K562 (cell line): ENCODE data around the gene POLR1A. TPM values are rescaled to one million over a fixed set of nuclear protein-coding genes. Genes with fewer than 3 reads are reported as not detected.

ENCODE experiments used
- CHD1 ChIP-seq: fragments of 200-600 bp; sonication (generic); IDR thresholded peaks from one replicate; pipeline ENCODE4 v1.6.1; 2012; ENCODE audit warnings: mild to moderate bottlenecking, moderate library complexity, low read length, inconsistent platforms
- DPF2 ChIP-seq: fragments of 450-650 bp; IDR thresholded peaks from 2 replicates; pipeline ENCODE4 v1.6.1; 2016
- GABPB2 ChIP-seq: fragments of 250-450 bp; sonication (Bioruptor Pico); conservative IDR thresholded peaks from 2 replicates; pipeline ENCODE4 v1.5.1; 2021; ENCODE audit warnings: mild to moderate bottlenecking
- IFI16 ChIP-seq: fragments of 250-450 bp; sonication (Bioruptor Pico); IDR thresholded peaks from 2 replicates; pipeline ENCODE4 v2.1.2; 2022; ENCODE audit warnings: mild to moderate bottlenecking, inconsistent platforms
- JUNB ChIP-seq: fragments of 450-650 bp; formaldehyde crosslinking; conservative IDR thresholded peaks from 2 replicates; pipeline ENCODE4 v1.4.0; 2020; ENCODE audit warnings: mild to moderate bottlenecking
- KLF13 ChIP-seq: fragments of 450-650 bp; IDR thresholded peaks from 2 replicates; pipeline ENCODE4 v1.6.1; 2016; ENCODE audit warnings: missing genetic modification characterization, low read depth, mild to moderate bottlenecking, missing compliant biosample characterization, moderate library complexity, borderline replicate concordance
- MTA2 ChIP-seq: fragments of 450-650 bp; IDR thresholded peaks from 2 replicates; pipeline ENCODE4 v1.6.1; 2016; ENCODE audit warnings: low read depth
- NCOA4 ChIP-seq: fragments of 450-650 bp; IDR thresholded peaks from 2 replicates; pipeline ENCODE4 v1.6.1; 2018; ENCODE audit warnings: mild to moderate bottlenecking; ENCODE audit not compliant: partially characterized antibody
- RBM22 ChIP-seq: fragments of 200-400 bp; formaldehyde crosslinking; IDR thresholded peaks from 2 replicates; pipeline ENCODE4 v1.6.1; 2018; ENCODE audit warnings: low read length, low read depth; ENCODE audit not compliant: poor library complexity, severe bottlenecking
- THAP7 ChIP-seq: fragments of 250-450 bp; sonication (Bioruptor Pico); IDR thresholded peaks from 2 replicates; pipeline ENCODE4 v1.5.0; 2021
- TSC22D4 ChIP-seq: fragments of 450-650 bp; IDR thresholded peaks from 2 replicates; pipeline ENCODE4 v1.6.1; 2016; ENCODE audit warnings: missing genetic modification characterization, missing biosample characterization, control low read depth
- ZFP1 ChIP-seq: fragments of 450-650 bp; formaldehyde crosslinking; IDR thresholded peaks from 2 replicates; pipeline ENCODE4 v1.4.0; 2020; ENCODE audit warnings: mild to moderate bottlenecking, mixed read lengths
- ZNF197 ChIP-seq: fragments of 200-800 bp; sonication (Bioruptor generic); IDR thresholded peaks from 2 replicates; pipeline ENCODE4 v1.6.1; 2016; ENCODE audit warnings: low read depth, missing genetic modification characterization, missing compliant biosample characterization
- ZNF311 ChIP-seq: fragments of 250-450 bp; sonication (Bioruptor Pico); IDR thresholded peaks from 2 replicates; pipeline ENCODE4 v1.4.0; 2020; ENCODE audit warnings: mild to moderate bottlenecking, moderate library complexity
- ZNF384 ChIP-seq: IDR thresholded peaks from 2 replicates; pipeline ENCODE4 v1.6.1; 2012; ENCODE audit warnings: low read depth, low read length, improper control_type of control experiment
- ZNF449 ChIP-seq: fragments of 250-450 bp; sonication (Bioruptor Pico); IDR thresholded peaks from 2 replicates; pipeline ENCODE4 v1.8.0; 2022; ENCODE audit warnings: moderate library complexity, mild to moderate bottlenecking, inconsistent platforms
- ZNF780A ChIP-seq: fragments of 250-450 bp; sonication (Bioruptor Pico); IDR thresholded peaks from 2 replicates; pipeline ENCODE4 v1.5.0; 2021; ENCODE audit warnings: mild to moderate bottlenecking
- polyA plus RNA-seq, 8 experiments: library from polyadenylated mRNA; depleted of rRNA in 4 of 8; stranded (reverse) in 5 of 8; unstranded in 3 of 8; fragments of >200 nt; fragmentation: Nextera tagmentation in 2 of 8; fragmentation: Illumina TruSeq in 1 of 8; extraction: Ambion mirVana in 2 of 8; extraction: Trizol in 1 of 8; gene quantifications; 2 replicates each; pipeline versions ENCODE4 v1.2.1 to v1.2.3, GENCODE V29; 2011 to 2014; ENCODE audit warnings: inconsistent platforms in 1 of 8, missing spikeins in 1 of 8
- total RNA-seq, 7 experiments: library from RNA; depleted of rRNA in 6 of 7; stranded (reverse); fragments of >200 nt in 6 of 7; fragmentation: Illumina TruSeq in 2 of 7; extraction: Trizol in 2 of 7; gene quantifications; 2 replicates each; pipeline versions ENCODE4 v1.2.1 to v1.2.3, GENCODE V29; 2011 to 2021; ENCODE audit warnings: low replicate concordance in 1 of 7
- TF ChIP-seq, protein P1 (sequence below): fragments of 150-350 bp; conservative IDR thresholded peaks from 2 replicates; pipeline ENCODE4 v1.6.1; 2014; ENCODE audit warnings: low read length

POLR1A gene
- total and polyA plus RNA-seq, 9 of the 15 experiments (the other 6 are each of a cell fraction or from before 2014, with no cell fraction given): 3.0 to 72.1 (median 21.8) TPM

- TF ChIP-seq NCOA4: no peak
- no peak for TF ChIP-seq ZFP1 (CRISPR knock-in tag)
- no peak for TF ChIP-seq KLF13 (tag)
- TF ChIP-seq DPF2: no peak
- TF ChIP-seq ZNF780A (CRISPR knock-in tag): no peak
- TF ChIP-seq ZNF311 (CRISPR knock-in tag): no peak
- TF ChIP-seq ZNF384: no peak
- no peak for TF ChIP-seq RBM22
- no peak for TF ChIP-seq MTA2
- no peak for TF ChIP-seq CHD1
- TF ChIP-seq JUNB (CRISPR knock-in tag): no peak
- TF ChIP-seq GABPB2 (CRISPR knock-in tag): no peak
- TF ChIP-seq THAP7 (CRISPR knock-in tag): no peak
- TF ChIP-seq ZNF197: 0 out of 2 replicates have a peak, but pooled peaks have one; percentile 13
- no peak for TF ChIP-seq TSC22D4 (tag)
- TF ChIP-seq, protein P1, sequence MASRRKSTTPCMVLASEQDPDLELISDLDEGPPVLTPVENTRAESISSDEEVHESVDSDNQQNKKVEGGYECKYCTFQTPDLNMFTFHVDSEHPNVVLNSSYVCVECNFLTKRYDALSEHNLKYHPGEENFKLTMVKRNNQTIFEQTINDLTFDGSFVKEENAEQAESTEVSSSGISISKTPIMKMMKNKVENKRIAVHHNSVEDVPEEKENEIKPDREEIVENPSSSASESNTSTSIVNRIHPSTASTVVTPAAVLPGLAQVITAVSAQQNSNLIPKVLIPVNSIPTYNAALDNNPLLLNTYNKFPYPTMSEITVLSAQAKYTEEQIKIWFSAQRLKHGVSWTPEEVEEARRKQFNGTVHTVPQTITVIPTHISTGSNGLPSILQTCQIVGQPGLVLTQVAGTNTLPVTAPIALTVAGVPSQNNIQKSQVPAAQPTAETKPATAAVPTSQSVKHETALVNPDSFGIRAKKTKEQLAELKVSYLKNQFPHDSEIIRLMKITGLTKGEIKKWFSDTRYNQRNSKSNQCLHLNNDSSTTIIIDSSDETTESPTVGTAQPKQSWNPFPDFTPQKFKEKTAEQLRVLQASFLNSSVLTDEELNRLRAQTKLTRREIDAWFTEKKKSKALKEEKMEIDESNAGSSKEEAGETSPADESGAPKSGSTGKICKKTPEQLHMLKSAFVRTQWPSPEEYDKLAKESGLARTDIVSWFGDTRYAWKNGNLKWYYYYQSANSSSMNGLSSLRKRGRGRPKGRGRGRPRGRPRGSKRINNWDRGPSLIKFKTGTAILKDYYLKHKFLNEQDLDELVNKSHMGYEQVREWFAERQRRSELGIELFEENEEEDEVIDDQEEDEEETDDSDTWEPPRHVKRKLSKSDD: no peak
- TF ChIP-seq IFI16 (CRISPR knock-in tag): 0 out of 2 replicates have a peak, but pooled peaks have one; percentile 5
- 0 out of 2 replicates have a peak, but pooled peaks have one; percentile 36 for TF ChIP-seq ZNF449 (CRISPR knock-in tag)
Observed at GRCh38 chr2:85994421-85994777, 111.3 kb downstream of the POLR1A start (continued).
